HG03558 (cell line): Measurements from ENCODE around the gene PISD.
"Not testable (repeated sequence)": the region's sequence is repeated elsewhere in the genome, so short reads cannot be mapped to it uniquely, and the experiment has no call there.

ENCODE experiments used
- ATAC-seq: cut with Tn5 transposase; IDR thresholded peaks from one replicate; pipeline ENCODE4 v1.9.1; 2021; ENCODE audit warnings: moderate number of reproducible peaks; ENCODE audit not compliant: unreplicated experiment; ENCODE audit errors: extremely low read depth

PISD gene

GRCh38 chr22:31611061-31611760 is 50.8 kb downstream of the PISD start:
- no peak for ATAC-seq

GRCh38 chr22:31610611-31611010 is 51.4 kb downstream of the PISD start:
- no peak for ATAC-seq

GRCh38 chr22:31609716-31610115 is 52.3 kb downstream of the PISD start:
- no peak for ATAC-seq

GRCh38 chr22:31607696-31608095 is 54.3 kb downstream of the PISD start:
- ATAC-seq, result no peak

DNA sequence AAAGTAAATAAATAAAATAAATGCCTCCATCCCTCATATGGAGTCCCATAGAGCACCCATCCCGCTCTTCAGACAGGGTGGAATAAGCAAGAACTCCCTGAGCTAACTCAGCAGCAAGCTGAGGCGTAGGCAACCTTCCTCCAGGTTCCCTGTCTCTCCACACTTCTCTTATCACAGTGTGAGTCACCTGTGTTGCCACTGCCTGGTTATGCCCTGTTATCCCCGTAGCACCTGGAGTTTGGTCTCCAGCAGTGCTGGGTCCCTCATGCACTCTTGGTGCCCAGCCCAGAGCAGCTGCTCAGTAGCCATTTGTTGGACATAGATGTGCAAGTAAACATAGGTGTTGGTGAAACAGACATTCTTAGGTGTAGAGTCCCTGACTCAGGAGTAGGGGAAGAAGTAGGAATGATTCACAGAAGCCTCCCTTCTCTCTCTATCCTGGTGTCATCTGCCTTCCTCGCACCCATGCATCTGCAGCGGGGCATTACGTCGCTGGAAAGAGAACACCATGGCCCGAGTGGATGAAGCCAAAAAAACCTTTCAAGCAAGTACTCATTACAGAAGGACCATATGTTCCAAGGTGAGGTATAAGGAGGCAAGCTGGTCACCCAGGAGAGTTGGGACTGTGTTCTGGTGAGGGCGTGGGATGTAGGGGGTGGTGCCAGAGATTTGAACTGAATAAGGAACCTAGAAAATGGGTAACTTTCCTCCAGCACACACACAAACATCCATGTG is 56.0 kb downstream of the PISD start:
- no peak for ATAC-seq

DNA sequence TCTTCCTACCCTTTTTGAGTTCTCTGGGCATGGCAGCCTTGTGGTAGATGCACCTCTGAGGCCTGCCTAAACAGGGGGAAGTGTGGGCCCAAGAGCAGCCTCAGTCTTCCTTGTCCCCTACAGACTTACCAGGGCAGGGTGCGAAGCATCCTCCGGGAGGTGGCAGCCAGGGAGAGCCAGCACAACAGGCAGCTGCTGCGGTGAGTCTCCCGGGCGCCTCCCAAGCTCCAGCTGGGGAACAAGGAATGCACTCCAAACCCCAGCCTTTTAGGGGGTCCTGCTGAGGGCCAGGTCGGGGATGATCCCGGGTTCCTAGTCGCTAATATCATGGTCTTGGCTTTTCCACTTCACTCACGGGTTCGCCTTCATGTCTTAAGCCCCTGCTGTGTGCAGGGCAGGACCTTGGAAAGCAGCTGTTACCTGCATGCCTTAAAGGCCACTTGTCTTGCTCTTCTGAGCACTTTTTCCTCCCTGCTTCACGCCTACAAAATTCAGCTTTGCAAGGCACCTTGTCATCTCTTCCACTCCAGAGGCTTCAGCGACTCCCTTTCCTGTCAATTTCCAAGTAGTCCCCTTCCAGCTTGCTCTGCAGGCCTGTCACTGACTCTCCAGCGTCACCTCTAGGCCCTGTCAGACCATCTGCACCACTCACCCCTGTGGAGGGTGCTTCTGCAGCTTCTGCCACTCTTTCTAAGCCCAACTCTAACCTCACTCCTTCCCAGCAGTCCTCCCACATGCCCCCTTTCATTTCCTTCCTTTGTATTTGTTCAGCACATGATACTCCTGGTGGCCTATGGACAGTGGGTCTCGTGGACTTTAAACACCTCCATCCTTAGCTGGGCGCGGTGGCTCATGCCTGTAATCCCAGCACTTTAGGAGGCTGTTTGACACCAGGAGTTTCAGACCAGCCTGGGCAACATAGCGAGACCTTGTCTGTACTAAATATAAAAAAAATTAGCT is 57.0 kb downstream of the PISD start:
- ATAC-seq, result no peak

DNA sequence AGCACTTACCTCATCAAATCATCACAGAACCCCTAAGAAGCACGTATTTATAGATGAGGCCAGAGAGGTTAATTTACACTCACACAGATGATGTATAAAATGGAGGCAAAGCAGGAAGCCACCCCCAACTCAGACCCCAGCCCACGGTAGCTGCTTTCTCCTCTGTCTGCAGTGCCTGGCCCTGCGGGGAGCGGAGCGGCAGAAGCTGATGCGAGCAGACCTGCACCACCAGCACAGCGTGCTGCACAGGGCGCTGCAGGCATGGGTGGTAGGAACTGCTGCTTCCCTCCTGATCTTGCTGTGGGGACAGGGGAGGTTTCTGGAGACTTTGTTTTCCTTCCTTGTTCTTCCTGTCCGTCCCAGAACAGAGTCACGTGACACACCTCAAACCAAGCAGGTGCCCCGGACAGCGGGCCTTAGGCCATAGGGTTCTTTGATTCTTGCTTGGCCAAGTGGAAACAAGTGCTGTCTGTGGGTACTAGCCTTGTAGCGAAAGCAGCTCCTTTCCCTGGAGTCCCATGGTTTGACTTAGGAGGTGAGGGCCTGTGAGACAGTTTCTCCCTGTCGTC is 57.8 kb downstream of the PISD start:
- ATAC-seq, result no peak

GRCh38 chr22:31603574-31603973 is 58.4 kb downstream of the PISD start:
- ATAC-seq, result no peak

GRCh38 chr22:31603081-31603525 is 58.9 kb downstream of the PISD start:
- no peak for ATAC-seq

DNA sequence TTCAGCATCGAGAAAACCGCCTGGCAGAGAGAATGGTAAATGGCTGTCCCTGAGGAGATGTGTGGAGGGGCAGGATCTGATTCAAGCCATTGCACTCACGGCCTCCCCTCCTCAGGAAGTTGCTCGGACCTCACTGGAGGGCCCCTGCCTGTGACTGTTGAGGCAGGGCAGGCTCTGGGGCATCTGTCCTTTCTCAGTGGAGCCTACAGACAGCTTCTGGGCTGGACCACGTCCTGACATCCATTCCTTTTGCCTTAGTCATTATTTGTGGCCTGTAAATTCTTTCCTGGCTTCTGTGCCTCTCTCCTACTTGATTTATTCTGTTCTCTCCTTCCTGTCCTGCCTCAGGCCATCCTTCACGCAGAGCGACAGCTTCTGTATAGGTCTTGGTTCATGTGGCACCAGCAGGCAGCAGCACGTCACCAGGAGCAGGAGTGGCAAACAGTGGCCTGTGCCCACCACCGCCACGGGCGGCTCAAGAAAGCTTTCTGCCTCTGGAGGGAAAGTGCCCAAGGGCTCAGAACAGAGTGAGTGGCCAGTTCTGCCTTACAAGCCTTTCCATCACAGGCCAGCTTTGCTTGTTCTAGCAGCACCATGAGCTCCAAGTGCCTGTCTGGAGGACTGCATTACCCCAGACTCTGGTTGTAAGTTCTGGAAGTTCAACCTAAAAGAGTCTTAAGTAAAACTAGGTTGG is 59.6 kb downstream of the PISD start:
- ATAC-seq, result no peak

GRCh38 chr22:31595271-31595670 is 66.7 kb downstream of the PISD start:
- no peak for ATAC-seq

DNA sequence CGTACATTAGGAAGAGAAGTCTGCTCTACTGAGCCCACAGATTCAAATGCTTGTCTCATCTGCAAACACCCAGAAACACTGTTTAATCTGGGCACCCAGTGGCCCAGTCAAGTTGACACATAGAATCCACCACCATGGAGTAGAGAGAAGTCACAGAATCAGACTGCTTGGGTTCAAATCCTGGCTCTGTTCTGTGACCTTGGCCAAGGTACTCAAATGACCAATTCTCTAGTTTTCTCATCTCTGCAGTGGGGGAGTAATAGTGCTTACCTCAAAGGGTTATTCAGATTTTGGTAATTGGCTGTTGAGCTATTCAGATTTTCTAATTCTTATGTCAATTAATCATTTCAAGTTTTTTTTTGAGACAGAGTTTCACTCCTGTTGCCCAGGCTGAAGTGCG is 71.9 kb downstream of the PISD start:
- not testable (repeated sequence) for ATAC-seq

- no peak for ATAC-seq
These were observed 72.9 kb downstream of the PISD start for GRCh38 chr22:31588970-31589675.

- no peak for ATAC-seq
These were observed 75.7 kb downstream of the PISD start for GRCh38 chr22:31586137-31586920.

- no peak for ATAC-seq
These were observed 76.7 kb downstream of the PISD start for GRCh38 chr22:31585161-31585859.

GRCh38 chr22:31584804-31585160 is 77.2 kb downstream of the PISD start:
- ATAC-seq, result no peak

- ATAC-seq, result no peak
These were observed 78.0 kb downstream of the PISD start for GRCh38 chr22:31583861-31584485.
